ENCODE data around the gene RGS18.
"Not testable (repeated sequence)": the region's sequence is repeated elsewhere in the genome, so short reads cannot be mapped to it uniquely, and the experiment has no call there.

Gene RGS18

DNA sequence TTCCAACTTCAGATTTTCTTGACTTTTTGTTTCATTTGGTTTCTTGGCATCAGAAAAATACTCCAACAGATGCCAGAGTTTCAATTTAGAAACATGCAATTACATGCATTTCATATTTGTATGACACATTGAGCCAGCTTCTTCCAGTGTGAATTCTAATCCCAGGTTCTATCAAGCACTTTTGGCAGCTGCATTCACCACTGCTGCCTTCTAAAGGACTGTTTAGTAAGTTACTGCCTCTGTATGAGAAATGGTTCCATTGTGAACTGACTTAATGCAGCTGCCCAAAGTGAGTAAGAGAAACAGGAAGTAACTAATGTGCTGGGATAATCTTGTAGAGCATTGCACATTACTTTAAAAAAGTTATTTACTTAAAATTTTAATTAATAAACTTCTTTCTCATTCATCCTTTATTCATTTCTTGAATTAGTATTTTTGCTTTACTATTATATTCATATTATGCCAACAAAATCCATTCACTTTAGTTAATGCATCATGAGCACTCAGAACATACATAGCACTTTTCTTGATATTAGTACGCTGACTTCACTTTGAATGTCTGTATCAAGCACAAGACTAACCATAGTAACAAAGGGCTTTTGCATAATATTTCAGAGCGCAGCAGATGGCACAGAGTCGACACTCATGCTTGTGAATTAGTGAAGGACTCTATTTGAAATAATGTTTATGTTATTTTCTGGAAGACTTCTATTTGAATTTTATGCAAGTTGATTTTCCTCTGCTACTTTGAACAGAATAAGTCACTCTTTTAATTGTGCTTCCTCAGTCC is 9.8 kb downstream of the RGS18 start:
- DNase-seq: peak; percentile 11

DNA sequence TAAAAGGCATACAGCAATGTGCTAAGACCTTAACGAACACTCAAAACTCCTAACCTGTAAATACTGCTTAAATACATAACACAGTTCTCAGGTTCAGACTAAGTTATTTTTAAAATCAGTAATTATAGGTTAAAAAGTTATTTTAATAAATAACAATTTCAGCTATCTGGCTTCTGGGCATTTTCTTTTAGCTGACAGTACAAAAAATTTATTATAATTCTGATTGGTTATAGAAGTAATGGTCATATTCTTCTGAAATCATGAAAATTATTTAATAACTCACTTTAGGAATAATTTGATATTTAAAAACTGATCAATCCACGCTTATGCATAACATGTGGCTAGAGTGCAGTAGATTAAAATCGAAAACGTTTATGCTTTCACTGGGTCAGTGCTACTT is 10.7 kb downstream of the RGS18 start:
- DNase-seq: no peak

DNA sequence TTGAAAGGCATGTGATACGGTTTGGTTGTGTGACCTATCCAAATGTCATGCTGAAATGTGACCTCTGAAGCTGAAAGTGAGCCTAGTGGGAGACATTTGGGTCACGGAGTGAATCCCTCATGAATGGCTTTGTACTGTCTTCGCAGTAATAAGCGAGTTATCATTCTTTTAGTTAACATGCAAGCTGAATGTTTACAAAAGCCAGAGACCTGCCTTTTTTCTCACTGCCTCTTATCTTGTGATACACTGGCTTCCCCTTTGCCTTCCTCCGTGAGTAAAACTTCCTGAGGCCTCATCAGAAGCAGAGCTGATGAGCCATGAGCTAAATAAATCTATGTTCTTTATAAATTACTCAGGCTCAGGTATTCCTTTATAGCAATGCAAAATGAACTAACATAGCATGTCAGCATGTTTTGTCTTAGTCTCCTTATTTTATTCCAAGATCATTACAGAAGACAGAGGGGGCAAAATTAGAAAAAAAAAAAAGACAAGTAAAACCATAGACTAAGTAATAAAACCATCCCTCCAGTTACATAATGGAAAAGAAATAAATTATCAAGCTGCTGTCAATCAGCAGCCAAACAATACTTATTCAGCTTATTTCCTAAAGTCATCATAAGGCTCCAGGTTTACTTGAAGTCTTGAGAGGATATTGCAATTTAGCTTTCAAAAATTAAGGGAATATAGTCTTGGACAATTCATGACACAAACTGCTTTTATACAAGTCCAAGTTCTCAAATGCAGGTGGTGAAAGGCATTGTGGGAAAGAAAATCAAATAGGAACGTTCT is 12.1 kb downstream of the RGS18 start:
- no peak for DNase-seq

DNA sequence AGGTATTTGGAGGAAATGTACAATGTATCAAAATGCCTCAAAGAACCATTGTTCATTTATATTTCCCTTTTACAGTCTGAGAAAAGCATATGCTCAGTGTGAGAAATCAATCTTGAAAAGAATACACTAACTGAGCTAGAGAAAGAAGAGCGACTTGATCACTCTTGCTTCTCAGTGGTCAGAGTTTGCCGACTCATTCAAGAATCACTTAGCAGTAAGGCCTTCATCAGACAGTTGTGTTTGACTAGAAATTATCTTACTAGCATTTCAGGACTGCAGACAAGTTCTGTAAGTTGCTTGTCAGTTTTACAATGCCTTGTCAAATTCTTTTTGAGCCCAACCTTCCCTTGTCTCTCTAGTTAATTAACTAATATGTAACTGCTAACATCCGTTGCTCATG is 12.9 kb downstream of the RGS18 start:
- DNase-seq: no peak

- no peak for DNase-seq
Measured at GRCh38 chr1:192175971-192176370, 17.7 kb downstream of the RGS18 start.

- no peak for DNase-seq
Measured at GRCh38 chr1:192183788-192184187, 25.5 kb downstream of the RGS18 start.

- no peak for DNase-seq
Measured at GRCh38 chr1:192186197-192186596, 27.9 kb downstream of the RGS18 start.

- DNase-seq: no peak
Measured at GRCh38 chr1:192190066-192190465, 31.8 kb downstream of the RGS18 start.

- DNase-seq: peak; percentile 0
Measured at GRCh38 chr1:192201303-192201702, 43.0 kb downstream of the RGS18 start.

DNA sequence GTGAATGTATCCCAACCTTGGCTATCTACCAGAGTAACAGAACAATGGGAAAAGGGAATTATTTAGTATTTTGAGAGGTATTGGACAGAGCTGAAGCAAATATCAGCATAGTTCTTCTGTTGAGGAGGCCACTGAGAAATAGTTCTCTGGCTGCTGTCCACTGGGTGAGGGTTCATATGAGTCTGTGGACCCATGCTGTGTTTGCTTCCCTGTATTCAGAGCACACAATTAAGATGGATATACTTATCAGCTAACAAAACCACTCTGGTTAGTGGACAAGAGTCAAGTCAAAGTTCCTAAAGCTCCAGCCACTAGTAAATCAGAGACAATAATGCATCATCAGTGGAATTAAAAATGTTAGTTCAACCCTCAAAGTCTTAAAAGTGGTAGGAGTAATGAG is 66.1 kb downstream of the RGS18 start:
- no peak for DNase-seq

DNA sequence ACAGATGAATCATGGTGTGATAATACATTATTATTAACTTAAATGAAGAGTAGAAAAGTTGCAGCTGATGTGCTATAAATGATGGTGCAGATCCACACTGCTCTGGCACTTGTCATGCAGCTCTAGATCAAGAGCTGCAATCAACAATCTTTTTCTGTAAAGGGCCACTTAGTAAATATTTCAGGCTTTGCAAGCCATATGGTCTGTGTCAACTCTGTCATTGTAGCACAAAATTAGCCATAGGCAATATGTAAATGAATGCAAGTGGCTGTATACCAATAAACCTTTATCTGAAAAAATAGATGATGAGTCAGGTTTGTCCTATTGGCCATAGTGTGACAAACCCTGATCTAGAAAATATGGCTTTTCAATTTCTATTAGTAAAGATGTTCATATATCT is 66.6 kb downstream of the RGS18 start:
- DNase-seq: no peak

GRCh38 chr1:192225266-192225665 is 67.0 kb downstream of the RGS18 start:
- DNase-seq: no peak

DNA sequence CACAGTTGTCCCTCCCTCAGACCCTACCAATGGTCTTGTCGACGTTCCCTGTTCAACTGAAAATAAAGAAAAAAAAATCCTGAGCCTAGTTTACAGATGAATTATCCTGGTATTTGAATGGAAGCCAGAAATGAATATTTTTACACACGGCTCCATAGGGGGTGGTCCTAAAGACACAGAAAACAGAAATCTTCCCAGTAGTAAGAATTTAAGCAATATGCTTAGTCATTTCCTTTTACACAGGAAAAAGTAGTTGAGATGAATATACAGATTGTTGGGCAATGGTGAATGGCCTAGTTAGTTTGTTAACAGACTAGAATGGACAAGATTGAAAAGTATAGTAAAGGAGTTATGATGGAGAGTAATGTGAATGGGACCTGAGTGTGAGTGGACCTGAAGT is 67.4 kb downstream of the RGS18 start:
- peak; percentile 89 for DNase-seq

GRCh38 chr1:192227330-192227729 is 69.1 kb downstream of the RGS18 start:
- no peak for DNase-seq

GRCh38 chr1:192227980-192228379 is 69.7 kb downstream of the RGS18 start:
- DNase-seq: not testable (repeated sequence)

- DNase-seq: no peak
Measured at GRCh38 chr1:192232817-192233417, 74.7 kb downstream of the RGS18 start.

GRCh38 chr1:192235127-192235526 is 76.9 kb downstream of the RGS18 start:
- peak; percentile 51 for DNase-seq

Data from fibroblast of skin of right quadriceps (primary cell).